ENCODE data around the gene TMTC4.

GRCh38 chr13:100652510-100652909 is 22.1 kb downstream of the TMTC4 start:
- TF ChIP-seq, protein P1, sequence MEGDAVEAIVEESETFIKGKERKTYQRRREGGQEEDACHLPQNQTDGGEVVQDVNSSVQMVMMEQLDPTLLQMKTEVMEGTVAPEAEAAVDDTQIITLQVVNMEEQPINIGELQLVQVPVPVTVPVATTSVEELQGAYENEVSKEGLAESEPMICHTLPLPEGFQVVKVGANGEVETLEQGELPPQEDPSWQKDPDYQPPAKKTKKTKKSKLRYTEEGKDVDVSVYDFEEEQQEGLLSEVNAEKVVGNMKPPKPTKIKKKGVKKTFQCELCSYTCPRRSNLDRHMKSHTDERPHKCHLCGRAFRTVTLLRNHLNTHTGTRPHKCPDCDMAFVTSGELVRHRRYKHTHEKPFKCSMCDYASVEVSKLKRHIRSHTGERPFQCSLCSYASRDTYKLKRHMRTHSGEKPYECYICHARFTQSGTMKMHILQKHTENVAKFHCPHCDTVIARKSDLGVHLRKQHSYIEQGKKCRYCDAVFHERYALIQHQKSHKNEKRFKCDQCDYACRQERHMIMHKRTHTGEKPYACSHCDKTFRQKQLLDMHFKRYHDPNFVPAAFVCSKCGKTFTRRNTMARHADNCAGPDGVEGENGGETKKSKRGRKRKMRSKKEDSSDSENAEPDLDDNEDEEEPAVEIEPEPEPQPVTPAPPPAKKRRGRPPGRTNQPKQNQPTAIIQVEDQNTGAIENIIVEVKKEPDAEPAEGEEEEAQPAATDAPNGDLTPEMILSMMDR (IDR thresholded peaks at IDR 0.05 in 4 of 5, conservative IDR thresholded peaks at IDR 0.05 in 1 of 5), result no peak
- no peak for TF ChIP-seq POLR2A (IDR thresholded peaks at IDR 0.05)

Measured in gastrocnemius medialis (tissue), 4 donors.